RWPE1 (cell line): ENCODE measurements around the gene RNF114.
"Not testable (repeated sequence)": the region's sequence is repeated elsewhere in the genome, so short reads cannot be mapped to it uniquely, and the experiment has no call there.

ENCODE experiments used
- CTCF ChIA-PET: fragments of 350-600 bp; sonication (Branson Sonifier 250); formaldehyde crosslinking; extraction: SDS; loops from one replicate; lab custom pipeline; 2021; lab: Yijun Ruan, JAX
- POLR2A ChIA-PET: fragments of 400-600 bp; formaldehyde crosslinking; extraction: SDS; loops from one replicate; lab custom pipeline; 2020; ENCODE audit warnings: antibody characterized with exemption; ENCODE audit not compliant: low non-redundant PET; lab: Yijun Ruan, JAX
- DNase-seq: peaks from one replicate; pipeline ENCODE4 v3.0.0; 2012; ENCODE audit warnings: low spot score
- H3K27ac ChIP-seq: fragments of 450-650 bp; 2 replicates; pipeline ENCODE4 v1.5.1; 2017
- TF ChIP-seq, protein P1 (sequence below): fragments of 450-650 bp; conservative IDR thresholded peaks from 2 replicates; pipeline ENCODE4 v1.5.1; 2017; ENCODE audit warnings: low read depth, mild to moderate bottlenecking

Gene RNF114

GRCh38 chr20:49973981-49974380 lies 37.8 kb downstream of the RNF114 start:
- no peak overlapping the region for H3K27ac ChIP-seq
- DNase-seq = no peak
- ChIA-PET POLR2A (interaction anchor here (0.5 kb wide), 1 partner anchor 16 kb away, joined by 3 read pairs; no protein-coding TSS in a partner anchor), CTCF (interaction anchor here (0.6 to 2.1 kb wide), 3 partner anchors 16 to 112 kb away, joined by 3 to 27 read pairs (median 8); no protein-coding TSS in a partner anchor)
- TF ChIP-seq, protein P1, sequence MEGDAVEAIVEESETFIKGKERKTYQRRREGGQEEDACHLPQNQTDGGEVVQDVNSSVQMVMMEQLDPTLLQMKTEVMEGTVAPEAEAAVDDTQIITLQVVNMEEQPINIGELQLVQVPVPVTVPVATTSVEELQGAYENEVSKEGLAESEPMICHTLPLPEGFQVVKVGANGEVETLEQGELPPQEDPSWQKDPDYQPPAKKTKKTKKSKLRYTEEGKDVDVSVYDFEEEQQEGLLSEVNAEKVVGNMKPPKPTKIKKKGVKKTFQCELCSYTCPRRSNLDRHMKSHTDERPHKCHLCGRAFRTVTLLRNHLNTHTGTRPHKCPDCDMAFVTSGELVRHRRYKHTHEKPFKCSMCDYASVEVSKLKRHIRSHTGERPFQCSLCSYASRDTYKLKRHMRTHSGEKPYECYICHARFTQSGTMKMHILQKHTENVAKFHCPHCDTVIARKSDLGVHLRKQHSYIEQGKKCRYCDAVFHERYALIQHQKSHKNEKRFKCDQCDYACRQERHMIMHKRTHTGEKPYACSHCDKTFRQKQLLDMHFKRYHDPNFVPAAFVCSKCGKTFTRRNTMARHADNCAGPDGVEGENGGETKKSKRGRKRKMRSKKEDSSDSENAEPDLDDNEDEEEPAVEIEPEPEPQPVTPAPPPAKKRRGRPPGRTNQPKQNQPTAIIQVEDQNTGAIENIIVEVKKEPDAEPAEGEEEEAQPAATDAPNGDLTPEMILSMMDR = no peak

DNA sequence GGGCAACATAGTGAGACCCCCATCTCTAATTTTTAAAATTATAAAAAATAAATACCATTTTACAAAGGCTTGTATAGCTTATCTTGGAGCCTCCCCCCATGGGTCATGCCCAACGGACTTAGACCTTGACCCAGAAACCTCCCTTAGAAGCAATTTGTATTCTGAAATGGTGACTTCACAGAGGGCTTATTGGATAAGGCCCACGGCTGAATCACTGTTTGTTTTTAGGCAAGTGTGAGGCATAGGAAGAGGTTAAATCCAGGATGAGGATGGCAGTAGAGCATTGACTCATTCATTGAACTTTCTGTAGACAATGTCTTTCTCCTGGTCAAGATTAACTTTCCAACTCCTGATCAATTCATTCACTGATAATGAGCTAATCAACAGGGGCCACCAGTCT lies 40.3 kb downstream of the RNF114 start:
- CTCF ChIA-PET = interaction anchor here (0.6 to 2.2 kb wide), 5 partner anchors 88 to 193 kb away, joined by 3 to 33 read pairs (median 5); no protein-coding TSS in a partner anchor
- POLR2A ChIA-PET = no interaction called here
- no peak overlapping the region for H3K27ac ChIP-seq
- TF ChIP-seq, protein P1 = no peak
- DNase-seq = no peak

- H3K27ac ChIP-seq, DNase-seq: not testable (repeated sequence)
- POLR2A ChIA-PET = interaction anchor here (0.8 kb wide), 1 partner anchor 42 kb away, joined by 7 read pairs; no protein-coding TSS in a partner anchor
- CTCF ChIA-PET = interaction anchor here (0.6 to 7.6 kb wide), 10 partner anchors 14 to 175 kb away, joined by 3 to 416 read pairs (median 26); partner anchors contain the start of gene RNF114
These were observed 41.5 kb downstream of the RNF114 start for GRCh38 chr20:49977740-49978139.

DNA sequence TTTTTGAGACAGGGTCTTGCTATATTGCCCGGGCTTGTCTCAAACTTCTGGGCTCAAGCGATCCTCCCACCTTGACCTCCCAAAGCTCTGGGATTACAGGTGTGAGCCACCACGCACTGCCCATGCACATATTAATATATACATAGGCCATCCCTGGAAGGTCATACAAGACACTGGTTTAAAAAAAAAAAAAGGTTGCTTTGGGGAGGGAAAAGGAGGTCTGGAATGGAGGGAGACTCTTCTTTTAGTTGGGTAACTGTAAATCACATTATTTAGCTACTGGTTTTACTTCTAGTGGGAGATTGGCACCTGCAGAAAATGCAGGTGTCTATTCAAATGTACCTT lies 42.5 kb downstream of the RNF114 start:
- CTCF ChIA-PET = interaction anchor here (0.6 to 7.6 kb wide), 48 partner anchors 9 to 1803 kb away, joined by 3 to 416 read pairs (median 8); partner anchors contain the start of gene RNF114
- DNase-seq = no peak
- POLR2A ChIA-PET = interaction anchor here (0.6 to 1.3 kb wide), 2 partner anchors 92 to 526 kb away, joined by 3 to 4 read pairs; no protein-coding TSS in a partner anchor
- no peak overlapping the region for H3K27ac ChIP-seq
- TF ChIP-seq, protein P1 = no peak

DNA sequence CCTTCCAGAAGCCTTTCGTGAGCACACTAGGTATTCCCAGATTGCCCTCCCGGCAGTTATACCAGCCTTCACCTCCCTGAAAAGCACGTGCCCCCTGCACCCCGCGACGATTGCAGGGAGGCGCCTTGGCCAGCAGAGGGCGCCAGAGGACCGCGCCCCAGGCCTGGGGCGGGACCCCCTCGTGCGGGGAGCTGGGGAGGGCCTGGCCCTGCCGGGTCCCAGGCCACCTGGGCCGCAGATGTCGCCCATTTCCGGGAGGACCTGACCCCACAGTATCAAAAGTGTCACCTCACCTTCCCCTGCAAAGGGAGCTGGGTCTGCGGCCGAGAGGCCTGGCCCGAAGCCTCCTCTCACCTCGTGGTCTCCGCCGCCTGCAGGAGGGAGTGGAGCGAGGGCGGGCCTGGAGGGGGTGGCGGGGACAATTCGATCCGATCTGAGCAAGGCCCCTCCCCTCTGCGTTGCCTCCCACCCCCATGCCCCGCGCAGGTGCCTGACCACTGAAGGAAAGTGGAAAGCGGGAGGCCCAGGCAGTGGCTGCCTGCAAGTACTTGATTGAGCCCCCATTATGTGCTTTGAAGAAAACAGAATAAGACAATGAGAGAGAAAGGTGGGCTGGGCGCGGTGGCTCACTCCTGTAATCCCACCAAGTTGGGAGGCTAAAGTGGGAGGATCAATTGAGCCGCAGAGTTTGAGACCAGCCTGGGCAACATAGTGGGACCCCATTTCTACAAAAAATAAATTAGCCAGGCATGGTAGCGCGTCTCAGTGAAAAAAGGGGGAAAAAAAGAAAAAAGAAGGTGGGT lies 43.0 kb downstream of the RNF114 start:
- ChIA-PET POLR2A (interaction anchor here (0.6 to 1.3 kb wide), 2 partner anchors 92 to 526 kb away, joined by 3 to 4 read pairs; no protein-coding TSS in a partner anchor), CTCF (interaction anchor here (0.6 to 7.6 kb wide), 81 partner anchors 10 to 1802 kb away, joined by 3 to 416 read pairs (median 5); partner anchors contain the start of genes CEBPB, RNF114 and UBE2V1)
- TF ChIP-seq, protein P1 = peak; percentile 100
- no peak overlapping the region for H3K27ac ChIP-seq
- DNase-seq = peak; percentile 86

DNA sequence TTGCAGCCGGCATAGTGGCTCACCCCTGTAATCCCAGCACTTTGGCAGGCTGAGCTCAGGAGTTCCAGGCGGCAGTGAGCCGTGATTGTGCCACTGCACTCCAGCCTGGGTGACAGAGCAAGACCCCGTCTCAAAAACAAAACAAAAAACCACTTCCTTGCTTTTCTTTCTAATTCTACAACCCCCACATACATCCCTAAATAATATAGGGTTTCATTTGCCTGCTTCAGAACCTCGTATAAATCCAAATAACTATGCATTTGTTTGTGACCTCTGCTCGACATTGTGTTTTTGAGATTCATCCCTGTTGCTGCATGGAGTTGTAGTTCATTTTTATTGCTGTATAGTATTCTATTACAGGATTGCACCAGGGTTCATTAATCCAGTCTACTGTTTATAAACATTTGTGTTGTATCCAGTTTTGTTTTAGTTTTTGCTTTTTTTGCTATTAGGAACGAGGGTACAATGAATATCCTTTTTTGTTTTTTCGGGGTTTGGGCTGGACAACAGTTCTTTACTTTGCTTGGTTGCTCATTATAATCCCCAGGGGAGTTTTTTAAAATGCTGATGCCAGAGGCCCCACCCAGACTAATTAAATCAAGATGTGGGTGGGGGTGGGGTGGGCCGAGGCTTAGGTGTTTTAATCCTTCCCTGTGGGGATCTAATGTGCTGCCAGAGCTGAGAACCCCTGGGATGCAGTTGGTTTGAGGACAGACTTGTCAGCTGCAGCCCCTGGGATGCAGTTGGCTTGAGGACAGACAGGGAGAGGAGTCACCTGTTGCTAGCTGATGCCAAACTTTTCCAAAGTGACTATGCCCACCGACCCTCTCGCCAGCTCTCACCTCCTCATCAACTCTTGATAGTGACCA lies 44.2 kb downstream of the RNF114 start:
- ChIA-PET CTCF (interaction anchor here (0.7 to 7.6 kb wide), 10 partner anchors 16 to 787 kb away, joined by 3 to 416 read pairs (median 16); no protein-coding TSS in a partner anchor), POLR2A (interaction anchor here (1.3 kb wide), 1 partner anchor 89 kb away, joined by 4 read pairs; no protein-coding TSS in a partner anchor)
- H3K27ac ChIP-seq = no peak overlapping the region
- DNase-seq = no peak
- TF ChIP-seq, protein P1 = no peak
